ENCODE results near the gene IQGAP3. TPM values are rescaled to one million over a fixed set of nuclear protein-coding genes. Genes with fewer than 3 reads are reported as not detected.
"Not testable (repeated sequence)": the region's sequence is repeated elsewhere in the genome, so short reads cannot be mapped to it uniquely, and the experiment has no call there.

IQGAP3 gene
- total RNA-seq, 1 experiment from 2014 or later: 61.7 TPM

- no peak for DNase-seq (ENCODE audit: low spot score)
These were observed 20.7 kb upstream of the IQGAP3 start for GRCh38 chr1:156592910-156593660.

DNA sequence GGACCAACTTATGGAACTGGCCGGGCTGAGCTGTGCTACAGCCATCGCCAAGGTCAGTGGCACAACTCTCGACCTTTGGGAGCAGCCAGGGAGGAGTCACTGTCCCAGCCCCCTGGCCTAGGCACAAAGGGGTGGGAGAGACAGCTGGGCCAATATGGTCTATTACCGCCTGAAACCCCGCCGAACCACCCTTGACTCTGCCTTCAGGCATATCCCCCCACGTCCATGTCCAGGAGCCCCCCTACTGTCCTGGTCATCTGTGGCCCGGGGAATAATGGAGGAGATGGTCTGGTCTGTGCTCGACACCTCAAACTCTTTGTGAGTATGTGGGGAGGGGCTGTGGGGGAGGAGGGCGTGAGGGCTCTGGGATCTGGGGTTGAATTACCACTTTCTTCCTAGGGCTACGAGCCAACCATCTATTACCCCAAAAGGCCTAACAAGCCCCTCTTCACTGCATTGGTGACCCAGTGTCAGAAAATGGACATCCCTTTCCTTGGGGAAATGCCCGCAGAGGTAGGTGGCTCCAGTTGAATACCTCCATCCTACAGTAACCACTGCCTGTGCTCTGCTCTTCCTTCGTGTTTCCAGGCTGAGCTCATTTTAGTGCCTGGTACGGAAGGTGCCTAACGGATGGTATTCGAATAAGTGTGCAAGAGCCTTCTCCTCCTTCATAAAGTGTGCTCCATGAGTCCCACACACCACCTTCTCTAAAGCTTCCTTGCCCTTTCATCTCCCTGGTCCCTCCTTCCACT is 20.0 kb upstream of the IQGAP3 start:
- DNase-seq (ENCODE audit: low spot score): no peak

- peak; percentile 81 for DNase-seq (ENCODE audit: low spot score)
These were observed 19.2 kb upstream of the IQGAP3 start, which contains the start of gene NAXE for GRCh38 chr1:156591432-156592157. Gene NAXE, plus strand, starts transcription at chr1:156591776. Its CDS starts 29 bp downstream, at chr1:156591805.

GRCh38 chr1:156591181-156591431 is 18.7 kb upstream of the IQGAP3 start:
- no peak for DNase-seq (ENCODE audit: low spot score)

DNA sequence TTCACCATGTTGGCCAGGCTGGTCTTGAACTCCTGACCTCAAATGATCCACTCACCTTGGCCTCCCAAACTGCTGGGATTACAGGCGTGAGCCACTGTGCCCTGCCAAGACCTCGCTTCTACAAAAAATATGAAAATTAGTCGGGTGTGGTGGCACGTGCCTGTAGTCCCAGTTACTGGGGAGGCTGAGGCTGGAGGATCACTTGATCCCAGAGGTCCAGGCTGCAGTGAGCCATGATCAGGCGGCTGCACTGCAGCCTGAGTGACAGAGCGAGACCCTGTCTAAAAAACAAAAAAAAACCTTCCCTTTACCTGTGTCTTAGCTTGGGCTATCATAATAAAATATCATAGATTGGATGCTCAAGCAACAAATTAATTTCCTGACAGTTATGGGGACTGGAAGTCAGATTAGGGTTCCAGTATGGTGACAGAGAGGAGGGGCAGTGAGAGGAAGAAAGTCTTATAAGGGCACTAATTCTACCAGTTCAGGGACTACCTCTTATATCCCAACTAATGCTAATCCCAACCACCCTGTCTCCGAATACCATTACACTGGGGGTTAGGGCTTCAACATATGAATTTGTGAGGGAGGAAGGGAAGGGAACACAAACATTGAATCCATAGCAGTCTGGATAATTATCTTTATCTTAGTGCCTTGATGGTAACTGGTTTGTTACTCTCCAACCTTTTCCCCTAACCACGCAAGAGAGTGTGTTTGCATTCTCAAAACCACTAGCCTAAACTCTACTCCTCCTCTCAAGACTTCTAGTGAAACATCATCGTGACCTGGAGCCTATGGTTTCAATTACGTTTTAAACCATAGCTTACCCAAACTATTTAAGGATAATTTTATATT is 18.2 kb upstream of the IQGAP3 start:
- DNase-seq (ENCODE audit: low spot score): no peak

DNA sequence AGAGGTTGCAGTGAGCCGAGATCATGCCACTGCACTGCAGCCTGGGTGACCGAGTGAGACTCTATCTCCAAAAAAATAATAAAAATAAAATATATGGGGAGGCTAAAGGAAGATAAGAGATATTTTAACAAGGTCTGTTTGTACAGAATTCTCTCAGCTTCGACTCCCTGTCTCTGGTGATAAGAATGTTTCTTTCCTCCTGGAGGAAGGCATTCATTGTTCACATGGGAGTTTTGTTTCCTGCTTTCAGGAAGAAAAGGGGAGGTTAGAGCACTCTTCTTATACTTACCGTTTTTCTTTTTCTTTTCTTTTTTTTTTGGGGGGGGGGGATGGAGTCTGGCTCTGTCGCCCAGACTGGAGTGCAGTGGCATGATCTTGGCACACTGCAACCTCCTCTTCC is 17.2 kb upstream of the IQGAP3 start:
- DNase-seq (ENCODE audit: low spot score): no peak

GRCh38 chr1:156587927-156588326 is 15.6 kb upstream of the IQGAP3 start:
- not testable (repeated sequence) for DNase-seq (ENCODE audit: low spot score)

DNA sequence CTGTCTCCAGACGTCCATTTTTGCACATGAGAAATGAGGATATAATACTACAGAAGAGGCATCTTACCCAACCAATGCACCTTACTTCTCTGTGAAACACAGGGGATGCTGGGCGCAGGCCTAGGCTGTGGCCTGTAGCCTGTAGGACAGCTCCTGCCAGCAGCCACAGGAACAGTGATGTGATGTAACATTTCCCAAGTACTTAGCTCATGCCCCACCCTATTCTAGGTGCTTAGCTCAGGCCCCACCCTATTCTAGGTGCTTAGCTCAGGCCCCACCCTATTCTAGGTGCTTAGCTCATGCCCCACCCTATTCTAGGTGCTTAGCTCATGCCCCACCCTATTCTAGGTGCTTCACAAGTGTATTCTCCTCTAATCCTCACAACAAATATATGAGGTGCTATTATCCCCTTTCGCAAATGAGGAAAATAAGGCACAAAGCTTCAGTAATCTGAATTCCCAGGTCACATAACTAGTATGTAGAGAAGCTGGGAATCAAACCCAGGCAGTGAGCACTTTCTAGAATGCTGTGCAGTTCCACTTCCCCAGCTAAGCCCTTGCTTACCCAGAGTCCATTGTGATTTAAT is 14.6 kb upstream of the IQGAP3 start:
- DNase-seq (ENCODE audit: low spot score): no peak

DNA sequence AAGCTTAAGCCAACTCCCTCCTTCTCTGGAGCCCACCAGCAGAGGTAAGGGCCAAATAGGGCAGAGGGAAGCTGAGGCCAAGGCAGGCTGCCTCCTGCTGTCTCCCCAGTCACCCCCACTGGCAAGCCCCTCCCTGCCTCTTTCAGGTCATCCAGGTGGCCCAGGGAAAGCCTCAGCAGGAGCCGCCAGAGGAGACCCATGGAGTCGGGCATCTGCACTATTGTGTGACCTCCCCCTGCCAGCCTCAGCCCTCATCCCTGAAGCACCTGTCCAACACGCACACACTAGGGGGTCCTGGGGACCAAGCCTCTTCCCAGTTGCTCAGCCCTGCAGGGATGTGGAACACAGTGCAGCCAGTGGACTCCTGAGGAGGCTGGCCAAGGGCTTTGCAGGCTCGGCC is 14.0 kb upstream of the IQGAP3 start:
- no peak for DNase-seq (ENCODE audit: low spot score)

- peak; percentile 38 for DNase-seq (ENCODE audit: low spot score)
These were observed 12.4 kb upstream of the IQGAP3 start for GRCh38 chr1:156584813-156585212.

DNA sequence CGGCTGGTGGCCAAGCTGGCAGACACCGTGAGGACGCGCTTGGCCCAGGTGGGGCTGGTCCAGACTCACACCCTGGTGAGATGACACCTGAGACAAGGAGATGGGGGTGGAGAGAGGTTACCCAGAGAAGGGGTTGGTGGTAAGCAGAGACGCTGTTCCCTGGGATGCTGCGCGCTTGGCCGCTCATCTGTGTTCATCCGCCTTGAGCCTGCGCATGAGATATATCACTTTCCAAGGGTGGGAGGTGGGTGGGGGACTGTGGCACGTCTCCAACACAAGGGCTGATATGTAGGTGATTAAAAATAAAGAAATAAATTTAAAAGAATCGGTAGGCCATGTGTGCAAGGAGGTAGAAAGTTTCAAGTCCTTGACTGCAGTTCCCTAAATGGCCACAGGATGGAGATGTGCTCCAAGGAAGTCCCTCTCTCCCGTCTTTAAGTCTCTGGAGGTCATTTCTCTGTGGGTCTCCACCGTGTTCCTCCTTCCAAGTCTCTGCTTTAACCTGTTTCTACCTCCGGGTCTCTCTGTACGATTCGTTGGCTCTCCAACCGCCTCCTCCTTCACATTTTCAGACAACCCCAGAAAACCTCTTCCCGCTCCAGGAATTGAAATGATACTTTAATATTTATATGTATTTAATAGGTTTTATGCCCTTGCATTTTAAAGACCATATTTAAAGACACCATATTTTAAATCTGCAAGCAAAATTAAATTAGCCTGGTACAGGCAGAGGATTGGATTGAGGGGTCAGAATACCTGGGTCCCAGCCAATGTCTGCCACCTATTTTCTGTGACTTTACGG is 11.7 kb upstream of the IQGAP3 start:
- DNase-seq (ENCODE audit: low spot score): peak; percentile 90

DNA sequence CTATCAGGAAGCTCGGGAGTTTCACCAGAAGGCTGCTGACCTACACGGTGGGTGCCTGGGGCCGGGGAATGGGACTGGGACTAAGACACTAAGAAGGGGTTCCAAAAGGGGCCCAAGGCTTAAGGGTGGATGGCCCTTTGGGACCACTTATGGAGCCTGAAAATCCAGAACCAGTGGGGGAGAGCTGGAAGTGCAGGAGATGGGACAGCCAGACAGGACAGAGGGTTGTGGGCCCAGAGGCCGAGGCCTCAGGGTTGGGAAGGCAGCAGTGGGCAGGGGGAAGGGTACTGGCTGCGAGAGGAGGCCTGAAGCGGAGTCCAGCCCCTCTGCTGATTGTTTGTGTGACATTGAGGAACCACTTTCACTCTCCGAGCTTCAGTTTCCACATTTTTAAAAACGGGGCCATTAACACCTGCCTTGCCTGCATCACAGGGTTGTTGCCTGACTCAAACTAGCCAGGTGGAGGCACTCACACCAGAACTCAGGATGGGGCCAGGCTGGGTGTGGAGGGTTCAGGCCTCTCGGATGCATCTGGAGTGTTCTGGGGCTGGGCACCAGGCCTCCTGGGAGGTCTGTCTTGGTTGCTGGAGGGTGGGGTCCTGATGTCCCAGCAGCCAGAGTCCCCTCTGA is 10.1 kb upstream of the IQGAP3 start:
- no peak for DNase-seq (ENCODE audit: low spot score)

DNA sequence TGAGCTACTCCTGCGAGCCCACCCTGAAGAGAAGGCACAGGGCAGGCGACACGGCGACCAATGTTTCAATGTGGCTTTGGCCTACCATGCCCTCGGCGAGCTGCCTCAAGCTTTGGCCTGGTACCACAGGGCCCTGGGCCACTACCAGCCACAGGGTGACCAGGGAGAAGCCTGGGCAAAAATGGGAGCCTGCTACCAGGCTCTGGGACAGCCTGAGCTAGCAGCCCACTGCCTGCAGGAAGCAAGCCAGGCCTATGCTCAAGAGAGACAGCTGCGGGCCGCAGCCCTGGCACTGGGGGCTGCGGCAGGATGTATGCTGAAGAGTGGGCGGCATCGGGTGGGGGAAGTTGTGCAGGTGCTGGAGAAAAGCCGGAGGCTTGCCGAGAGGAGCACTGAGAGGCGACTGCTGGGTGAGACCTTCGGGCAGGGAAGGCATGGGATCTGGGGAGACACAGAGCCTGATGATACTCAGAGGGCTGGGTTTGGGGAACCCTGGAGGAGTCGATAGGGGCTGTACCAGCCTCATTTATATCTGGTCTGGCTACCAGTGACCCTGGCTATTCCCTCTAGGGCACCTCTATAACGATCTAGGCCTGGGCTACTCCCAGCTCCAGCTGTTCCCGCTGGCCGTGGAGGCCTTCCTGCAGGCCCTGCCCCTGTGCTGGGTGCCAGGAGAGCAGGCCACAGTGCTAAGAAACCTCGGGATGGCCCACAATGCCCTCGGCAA is 9.5 kb upstream of the IQGAP3 start:
- no peak for DNase-seq (ENCODE audit: low spot score)

- DNase-seq (ENCODE audit: low spot score): no peak
These were observed 7.1 kb upstream of the IQGAP3 start, which contains the start of gene TTC24 for GRCh38 chr1:156579472-156579871. Gene TTC24, plus strand, starts transcription at chr1:156579723. Its CDS starts 1,642 bp downstream, at chr1:156581365.

- no peak for DNase-seq (ENCODE audit: low spot score)
These were observed 5.7 kb upstream of the IQGAP3 start for GRCh38 chr1:156578055-156578454.

DNA sequence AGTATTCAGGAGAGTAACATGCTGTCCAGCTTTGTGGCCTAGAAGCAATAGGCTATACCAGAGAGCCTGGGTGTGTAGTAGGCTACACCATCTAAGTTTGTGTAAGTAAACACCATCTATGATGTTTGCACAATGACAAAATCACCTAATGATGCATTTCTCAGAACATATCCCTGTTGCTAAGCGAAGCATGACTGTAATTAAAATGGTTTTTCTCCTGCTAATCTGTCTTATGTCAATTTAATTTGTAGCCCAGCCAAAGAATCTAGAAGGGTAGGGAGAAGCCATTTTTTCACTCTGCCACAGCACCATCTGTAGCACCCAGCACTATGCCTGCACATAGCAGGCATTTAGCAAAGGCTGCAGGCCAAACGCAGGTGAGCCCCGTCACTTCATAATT is 5.2 kb upstream of the IQGAP3 start:
- DNase-seq (ENCODE audit: low spot score): no peak

GRCh38 chr1:156574039-156574633 is 1.8 kb upstream of the IQGAP3 start:
- no peak for DNase-seq (ENCODE audit: low spot score)

DNA sequence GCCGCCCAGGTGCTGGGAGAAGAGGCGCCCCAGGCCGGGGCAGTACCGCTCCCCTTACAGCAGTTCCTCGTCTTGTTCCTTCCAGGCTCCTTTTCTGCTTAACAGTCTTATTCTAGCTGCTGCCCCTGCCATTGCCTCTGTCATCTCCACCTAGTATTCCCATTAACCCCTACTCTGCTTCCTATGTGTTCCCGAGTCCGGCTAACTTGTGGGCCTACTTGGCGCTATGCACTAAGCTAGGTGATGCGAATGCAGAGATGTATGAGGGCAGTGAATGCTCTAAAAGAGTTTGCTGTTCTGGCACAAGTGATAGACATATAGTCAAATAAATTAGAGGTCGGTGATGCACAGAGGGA is 276 bp upstream of the IQGAP3 start:
- DNase-seq (ENCODE audit: low spot score): no peak

Measured in HT-29 (cell line).